A673 (cell line): ENCODE measurements around the gene KLHL14.

ENCODE experiments used
- EZH2 ChIP-seq: fragments of 200-600 bp; sonication (generic); IDR thresholded peaks from 2 replicates; pipeline ENCODE4 v1.6.1; 2017; ENCODE audit warnings: borderline replicate concordance, low read depth, mild to moderate bottlenecking, mixed read lengths, antibody characterized with exemption, low read length; ENCODE audit not compliant: poor library complexity, severe bottlenecking
- TF ChIP-seq, protein P1 (sequence below): fragments of 300-800, 200-600 bp; sonication (generic); conservative IDR thresholded peaks from 2 replicates; pipeline ENCODE4 v1.5.1; 2017; ENCODE audit warnings: low read depth, mild to moderate bottlenecking, antibody characterized with exemption, low read length, moderate library complexity, mixed read lengths

GRCh38 chr18:32767400-32767799 lies 5.4 kb downstream of the KLHL14 start:
- TF ChIP-seq, protein P1, sequence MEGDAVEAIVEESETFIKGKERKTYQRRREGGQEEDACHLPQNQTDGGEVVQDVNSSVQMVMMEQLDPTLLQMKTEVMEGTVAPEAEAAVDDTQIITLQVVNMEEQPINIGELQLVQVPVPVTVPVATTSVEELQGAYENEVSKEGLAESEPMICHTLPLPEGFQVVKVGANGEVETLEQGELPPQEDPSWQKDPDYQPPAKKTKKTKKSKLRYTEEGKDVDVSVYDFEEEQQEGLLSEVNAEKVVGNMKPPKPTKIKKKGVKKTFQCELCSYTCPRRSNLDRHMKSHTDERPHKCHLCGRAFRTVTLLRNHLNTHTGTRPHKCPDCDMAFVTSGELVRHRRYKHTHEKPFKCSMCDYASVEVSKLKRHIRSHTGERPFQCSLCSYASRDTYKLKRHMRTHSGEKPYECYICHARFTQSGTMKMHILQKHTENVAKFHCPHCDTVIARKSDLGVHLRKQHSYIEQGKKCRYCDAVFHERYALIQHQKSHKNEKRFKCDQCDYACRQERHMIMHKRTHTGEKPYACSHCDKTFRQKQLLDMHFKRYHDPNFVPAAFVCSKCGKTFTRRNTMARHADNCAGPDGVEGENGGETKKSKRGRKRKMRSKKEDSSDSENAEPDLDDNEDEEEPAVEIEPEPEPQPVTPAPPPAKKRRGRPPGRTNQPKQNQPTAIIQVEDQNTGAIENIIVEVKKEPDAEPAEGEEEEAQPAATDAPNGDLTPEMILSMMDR = no peak
- no peak for TF ChIP-seq EZH2
